DOHH2 (cell line): Measurements from ENCODE around the gene FDXR.
"Not testable (repeated sequence)": the region's sequence is repeated elsewhere in the genome, so short reads cannot be mapped to it uniquely, and the experiment has no call there.

ENCODE experiments used
- H3F3A ChIP-seq: fragments of 200-600 bp; sonication (generic), shearing (Covaris generic); 2 replicates; pipeline ENCODE4 v1.6.0; 2016; ENCODE audit warnings: antibody characterized with exemption, mild to moderate bottlenecking; ENCODE audit not compliant: control insufficient read depth, insufficient read depth
- H3K27ac ChIP-seq: fragments of 200-600 bp; sonication (generic); 2 replicates; pipeline ENCODE4 v1.5.1; 2014; ENCODE audit warnings: low read depth, mild to moderate bottlenecking, low read length, moderate library complexity
- H3K27me3 ChIP-seq: fragments of 200-600 bp; sonication (generic); 2 replicates; pipeline ENCODE4 v1.6.1; 2014; ENCODE audit warnings: mild to moderate bottlenecking, low read length, mixed read lengths; ENCODE audit not compliant: control insufficient read depth
- H3K36me3 ChIP-seq: fragments of 200-600 bp; sonication (generic); 2 replicates; pipeline ENCODE4 v1.6.1; 2014; ENCODE audit warnings: mild to moderate bottlenecking, low read length, moderate library complexity, mixed read lengths; ENCODE audit not compliant: control insufficient read depth
- H3K4me1 ChIP-seq: fragments of 200-600 bp; sonication (generic); 2 replicates; pipeline ENCODE4 v1.6.1; 2014; ENCODE audit warnings: mild to moderate bottlenecking, low read length, mixed read lengths; ENCODE audit not compliant: control insufficient read depth
- H3K4me2 ChIP-seq: fragments of 200-600 bp; sonication (generic); 2 replicates; pipeline ENCODE4 v1.6.0; 2014; ENCODE audit warnings: mild to moderate bottlenecking, low read length, moderate library complexity
- H3K4me3 ChIP-seq: fragments of 200-600 bp; sonication (generic); 2 replicates; pipeline ENCODE4 v1.5.1; 2014; ENCODE audit warnings: mild to moderate bottlenecking, low read length, mixed read lengths
- H3K79me2 ChIP-seq: fragments of 200-600 bp; sonication (generic); 2 replicates; pipeline ENCODE4 v1.6.1; 2014; ENCODE audit warnings: mild to moderate bottlenecking, low read length, mixed read lengths; ENCODE audit not compliant: control insufficient read depth
- H3K9me2 ChIP-seq: fragments of 200-600 bp; sonication (generic); replicated peaks from 2 replicates; pipeline ENCODE4 v1.6.1; 2014; ENCODE audit warnings: mild to moderate bottlenecking, low read length, mixed read lengths; ENCODE audit not compliant: control insufficient read depth
- H3K9me3 ChIP-seq: fragments of 200-600 bp; sonication (generic); 2 replicates; pipeline ENCODE4 v1.6.1; 2014; ENCODE audit warnings: antibody characterized with exemption, low read length, mixed read lengths; ENCODE audit not compliant: control insufficient read depth, insufficient read depth
- H4K20me1 ChIP-seq: fragments of 200-600 bp; sonication (generic); 2 replicates; pipeline ENCODE4 v1.6.0; 2014; ENCODE audit warnings: low read depth, mild to moderate bottlenecking, antibody characterized with exemption, low read length, moderate library complexity; ENCODE audit not compliant: control insufficient read depth, insufficient read depth
- EZH2phosphoT487 ChIP-seq: fragments of 200-600 bp; sonication (generic); IDR thresholded peaks from 2 replicates; pipeline ENCODE4 v1.6.1; 2017; ENCODE audit warnings: borderline replicate concordance, mild to moderate bottlenecking, antibody characterized with exemption, low read length, moderate library complexity, mixed read lengths
- TF ChIP-seq, protein P1 (sequence below): fragments of 200-600 bp; sonication (generic); IDR thresholded peaks from one replicate; pipeline ENCODE4 v1.5.1; 2014; ENCODE audit warnings: antibody characterized with exemption, mild to moderate bottlenecking, low read depth, low read length; ENCODE audit not compliant: poor library complexity, severe bottlenecking

Gene FDXR

GRCh38 chr17:74916851-74917199, 44.0 kb upstream of the FDXR start:
- no peaks in the 10 kb centered on the region for H3K9me3 ChIP-seq
- no peaks in the 10 kb centered on the region for H3K79me2 ChIP-seq
- no peaks in the 10 kb centered on the region for H3K4me1 ChIP-seq
- peaks cover 11% of the 10 kb centered on the region for H3K27me3 ChIP-seq
- no peaks in the 10 kb centered on the region for H4K20me1 ChIP-seq
- H3F3A ChIP-seq: no peaks in the 10 kb centered on the region
- H3K4me3 ChIP-seq: no peak overlapping the region
- no peak overlapping the region for H3K27ac ChIP-seq
- TF ChIP-seq, protein P1, sequence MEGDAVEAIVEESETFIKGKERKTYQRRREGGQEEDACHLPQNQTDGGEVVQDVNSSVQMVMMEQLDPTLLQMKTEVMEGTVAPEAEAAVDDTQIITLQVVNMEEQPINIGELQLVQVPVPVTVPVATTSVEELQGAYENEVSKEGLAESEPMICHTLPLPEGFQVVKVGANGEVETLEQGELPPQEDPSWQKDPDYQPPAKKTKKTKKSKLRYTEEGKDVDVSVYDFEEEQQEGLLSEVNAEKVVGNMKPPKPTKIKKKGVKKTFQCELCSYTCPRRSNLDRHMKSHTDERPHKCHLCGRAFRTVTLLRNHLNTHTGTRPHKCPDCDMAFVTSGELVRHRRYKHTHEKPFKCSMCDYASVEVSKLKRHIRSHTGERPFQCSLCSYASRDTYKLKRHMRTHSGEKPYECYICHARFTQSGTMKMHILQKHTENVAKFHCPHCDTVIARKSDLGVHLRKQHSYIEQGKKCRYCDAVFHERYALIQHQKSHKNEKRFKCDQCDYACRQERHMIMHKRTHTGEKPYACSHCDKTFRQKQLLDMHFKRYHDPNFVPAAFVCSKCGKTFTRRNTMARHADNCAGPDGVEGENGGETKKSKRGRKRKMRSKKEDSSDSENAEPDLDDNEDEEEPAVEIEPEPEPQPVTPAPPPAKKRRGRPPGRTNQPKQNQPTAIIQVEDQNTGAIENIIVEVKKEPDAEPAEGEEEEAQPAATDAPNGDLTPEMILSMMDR: no peak
- no peak for TF ChIP-seq EZH2phosphoT487
- H3K36me3 ChIP-seq: no peaks in the 10 kb centered on the region
- H3K9me2 ChIP-seq: no peaks in the 10 kb centered on the region
- no peak overlapping the region for H3K4me2 ChIP-seq

DNA sequence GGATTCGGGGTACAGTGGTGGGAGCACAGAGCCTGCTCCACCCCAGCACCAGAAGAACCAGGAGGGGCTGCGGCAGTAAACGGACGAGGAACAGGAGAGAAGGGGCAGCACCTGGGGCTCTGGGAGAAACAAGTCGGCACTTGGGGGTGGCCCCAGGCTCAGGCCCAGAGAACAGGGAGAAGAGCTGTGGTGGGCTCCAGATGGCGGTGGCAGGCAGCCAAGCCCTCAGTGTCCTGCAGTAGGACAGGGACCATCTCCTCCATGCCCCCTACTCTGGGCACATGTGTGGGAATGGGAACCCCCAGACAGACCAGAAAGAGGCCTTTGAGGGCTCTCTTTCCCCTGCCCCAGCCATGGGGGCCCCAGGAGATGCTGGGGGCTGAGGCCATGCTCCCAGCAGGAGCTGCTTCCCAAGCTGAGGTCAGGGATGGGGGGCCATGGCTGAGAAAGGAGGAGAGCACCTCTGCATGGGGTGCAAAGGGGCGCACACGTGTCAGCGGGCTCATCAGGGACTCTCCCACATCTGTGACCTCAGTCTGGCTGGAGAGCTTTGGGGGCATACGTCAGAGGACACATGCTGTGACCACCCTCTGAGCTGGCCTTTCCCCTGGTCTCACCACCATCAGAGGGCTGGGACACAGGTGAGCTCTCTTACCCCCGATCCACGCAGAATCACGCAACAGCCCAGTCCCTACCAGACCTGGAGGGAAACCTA, 43.5 kb upstream of the FDXR start:
- H3K36me3 ChIP-seq: no peaks in the 10 kb centered on the region
- no peaks in the 10 kb centered on the region for H3K4me1 ChIP-seq
- peaks cover 6% of the 10 kb centered on the region for H3K27me3 ChIP-seq
- no peaks in the 10 kb centered on the region for H4K20me1 ChIP-seq
- no peak overlapping the region for H3K4me2 ChIP-seq
- no peaks in the 10 kb centered on the region for H3K9me2 ChIP-seq
- no peak overlapping the region for H3K27ac ChIP-seq
- no peaks in the 10 kb centered on the region for H3K79me2 ChIP-seq
- no peaks in the 10 kb centered on the region for H3F3A ChIP-seq
- no peak overlapping the region for H3K4me3 ChIP-seq
- TF ChIP-seq EZH2phosphoT487: no peak
- TF ChIP-seq, protein P1: no peak
- H3K9me3 ChIP-seq: no peaks in the 10 kb centered on the region

DNA sequence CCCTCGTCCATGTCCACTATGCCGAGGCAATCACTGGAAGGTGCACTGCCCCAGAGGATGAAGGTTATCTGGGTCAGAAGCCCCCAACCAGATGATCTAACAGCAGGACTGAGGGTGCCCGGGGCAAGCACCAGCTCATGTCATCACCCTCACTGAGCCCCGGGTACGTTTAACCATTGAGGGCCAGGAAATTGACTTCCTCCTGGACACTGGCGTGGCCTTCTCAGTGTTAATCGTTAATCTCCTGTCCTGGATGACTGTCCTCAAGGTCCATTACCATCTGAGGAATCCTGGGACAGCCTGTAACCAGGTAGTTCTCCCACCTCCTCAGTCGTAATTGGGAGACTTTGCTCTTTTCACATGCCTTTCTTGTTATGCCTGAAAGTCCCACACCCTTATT, 38.6 kb upstream of the FDXR start:
- not testable (repeated sequence) for H3K27me3 ChIP-seq, H3K4me3 ChIP-seq, H3K4me1 ChIP-seq, H3F3A ChIP-seq, H3K36me3 ChIP-seq, H3K9me3 ChIP-seq, H3K27ac ChIP-seq, H3K79me2 ChIP-seq, H3K9me2 ChIP-seq, H4K20me1 ChIP-seq, H3K4me2 ChIP-seq

DNA sequence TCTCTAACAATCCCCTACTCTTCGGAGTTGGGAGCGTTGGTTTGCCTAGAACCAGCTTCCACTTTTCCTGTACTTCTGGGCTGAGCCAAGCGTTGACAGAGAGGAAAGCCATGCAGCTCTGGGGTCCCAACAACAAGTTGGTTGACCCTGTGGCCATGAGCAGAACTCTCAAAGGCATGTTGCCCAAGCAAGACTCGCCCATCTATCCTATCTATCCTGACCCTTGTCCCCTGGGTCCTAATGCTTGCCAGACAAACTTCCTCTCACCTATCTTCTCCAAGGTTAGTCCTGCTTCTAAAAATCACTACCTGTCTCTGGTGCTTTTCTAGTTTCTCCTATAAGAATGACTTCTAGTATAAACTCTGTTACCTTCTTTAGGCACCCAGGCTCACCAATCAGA, 36.3 kb upstream of the FDXR start:
- H3F3A ChIP-seq, H3K9me3 ChIP-seq: not testable (repeated sequence)

More for the DNA sequence above, 36.3 kb upstream of the FDXR start:
- H3K4me3 ChIP-seq, H3K27ac ChIP-seq, H3K27me3 ChIP-seq, H3K4me1 ChIP-seq, H4K20me1 ChIP-seq, H3K9me2 ChIP-seq, H3K36me3 ChIP-seq, H3K79me2 ChIP-seq, H3K4me2 ChIP-seq: not testable (repeated sequence)
